NCI-H460 (cell line): Measurements from ENCODE around the gene FOXK1. TPM values are rescaled to one million over a fixed set of nuclear protein-coding genes. Genes with fewer than 3 reads are reported as not detected.
"Not testable (repeated sequence)": the region's sequence is repeated elsewhere in the genome, so short reads cannot be mapped to it uniquely, and the experiment has no call there.

Source experiments
- DNase-seq: peaks from one replicate; pipeline ENCODE4 v3.0.0-alpha.2; 2016; ENCODE audit warnings: low read depth; ENCODE audit errors: extremely low read depth
- total RNA-seq: library from RNA; depleted of rRNA; stranded (reverse); fragments of >200 nt; shearing (Covaris generic); gene quantifications from 2 replicates; pipeline ENCODE4 v1.2.3, GENCODE V29; 2014

The FOXK1 gene
- total RNA-seq, 1 experiment from 2014 or later: 37.9 TPM

GRCh38 chr7:4781366-4782069 lies 99.4 kb downstream of the FOXK1 start:
- DNase-seq: no peak

GRCh38 chr7:4782333-4783291 lies 100.5 kb downstream of the FOXK1 start:
- no peak for DNase-seq

- DNase-seq: no peak
These were observed 101.2 kb downstream of the FOXK1 start for GRCh38 chr7:4783292-4783652.

- DNase-seq: no peak
These were observed 101.8 kb downstream of the FOXK1 start for GRCh38 chr7:4783762-4784351.

- DNase-seq: no peak
These were observed 102.7 kb downstream of the FOXK1 start for GRCh38 chr7:4784799-4785198.

- DNase-seq: no peak
These were observed 103.3 kb downstream of the FOXK1 start for GRCh38 chr7:4785371-4785770.

GRCh38 chr7:4786015-4786414 lies 103.9 kb downstream of the FOXK1 start:
- no peak for DNase-seq

GRCh38 chr7:4787541-4787940 lies 105.4 kb downstream of the FOXK1 start:
- no peak for DNase-seq

- no peak for DNase-seq
These were observed 106.0 kb downstream of the FOXK1 start for GRCh38 chr7:4787947-4788626.

GRCh38 chr7:4788627-4789189 lies 106.6 kb downstream of the FOXK1 start:
- DNase-seq: no peak

- DNase-seq: no peak
These were observed 107.3 kb downstream of the FOXK1 start for GRCh38 chr7:4789194-4790077.

- no peak for DNase-seq
These were observed 108.0 kb downstream of the FOXK1 start for GRCh38 chr7:4790078-4790465.

- DNase-seq: no peak
These were observed 108.5 kb downstream of the FOXK1 start for GRCh38 chr7:4790516-4790991.

GRCh38 chr7:4791101-4791737 lies 109.1 kb downstream of the FOXK1 start:
- DNase-seq: no peak

- peak; percentile 51 for DNase-seq
These were observed 109.8 kb downstream of the FOXK1 start for GRCh38 chr7:4791738-4792536.

GRCh38 chr7:4792537-4793126 lies 110.5 kb downstream of the FOXK1 start:
- no peak for DNase-seq

- not testable (repeated sequence) for DNase-seq
These were observed 111.4 kb downstream of the FOXK1 start for GRCh38 chr7:4793385-4793993.
